ENCODE measurements around the gene PHACTR4. TPM values are rescaled to one million over a fixed set of nuclear protein-coding genes. Genes with fewer than 3 reads are reported as not detected.
"Not testable (repeated sequence)": the region's sequence is repeated elsewhere in the genome, so short reads cannot be mapped to it uniquely, and the experiment has no call there.

Gene PHACTR4
- total and polyA plus RNA-seq, 2 of the 8 experiments (the other 6 are each of a cell fraction or from before 2014, with no cell fraction given) = 23.7 to 57.8 TPM

DNA sequence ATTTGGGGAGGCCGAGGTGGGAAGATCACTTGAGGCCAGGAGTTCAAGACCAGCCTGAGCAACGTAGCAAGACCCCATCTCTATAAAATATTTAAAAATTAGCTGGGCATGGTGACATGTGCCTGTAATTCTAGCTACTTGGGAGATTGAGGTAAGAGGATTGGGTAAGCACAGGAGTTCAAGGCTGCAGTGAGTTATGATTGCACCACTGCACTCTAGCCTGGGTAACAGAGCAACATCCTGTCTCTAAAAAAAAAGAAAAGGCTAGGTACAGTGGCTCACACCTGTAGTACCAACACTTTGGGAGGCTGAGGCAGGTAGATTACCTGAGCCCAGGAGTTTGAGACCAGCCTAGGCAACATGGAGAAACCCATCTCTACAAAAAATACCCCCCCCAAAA is 100.6 kb downstream of the PHACTR4 start (continued):
- no peak for TF ChIP-seq KDM1A (IDR thresholded peaks at IDR 0.05; ENCODE audit: borderline replicate concordance, low read length)
- no peak for TF ChIP-seq POLR2AphosphoS5 (IDR thresholded peaks at IDR 0.05; ENCODE audit: low read depth, low read length)

DNA sequence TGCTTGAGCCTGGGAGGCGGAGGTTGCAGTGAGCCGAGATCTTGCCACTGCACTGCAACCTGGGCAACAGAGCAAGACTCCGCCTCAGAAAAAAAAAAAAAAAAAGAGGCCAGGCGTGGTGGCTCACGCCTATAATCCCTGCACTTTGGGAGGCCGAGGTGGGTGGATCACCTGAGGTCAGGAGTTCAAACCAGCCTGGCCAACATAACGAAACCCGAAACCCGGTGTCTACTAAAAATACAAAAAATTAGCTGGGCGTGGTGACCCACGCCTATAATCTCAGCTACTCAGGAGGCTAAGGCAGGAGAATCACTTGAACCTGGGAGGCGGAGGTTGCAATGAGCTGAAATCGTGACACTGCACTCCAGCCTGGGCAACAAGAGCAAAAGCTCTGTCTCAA is 110.0 kb downstream of the PHACTR4 start:
- not testable (repeated sequence) for H4K5ac ChIP-seq (ENCODE audit: insufficient read length, low read depth, low read length); H3K18ac ChIP-seq (ENCODE audit: extremely low read depth, low read length); H3K79me2 ChIP-seq (ENCODE audit: control insufficient read depth in 1 of 2, insufficient read depth in 2 of 2, low read length in 2 of 2); H3K4me3 ChIP-seq (ENCODE audit: extremely low read depth in 1 of 4, insufficient read depth in 2 of 4, low read depth in 3 of 4, low read length in 4 of 4); H2BK15ac ChIP-seq (ENCODE audit: low read length); H3K27ac ChIP-seq (ENCODE audit: low read depth, low read length); H2BK5ac ChIP-seq (ENCODE audit: low read depth, low read length); H4K91ac ChIP-seq (replicated peaks; ENCODE audit: insufficient read length, low read length); H4K8ac ChIP-seq (ENCODE audit: extremely low read depth, insufficient read depth, low read length); H2BK20ac ChIP-seq (ENCODE audit: low read length); H3K4ac ChIP-seq (replicated peaks; ENCODE audit: insufficient read length, low read depth, low read length); H3K14ac ChIP-seq (ENCODE audit: insufficient read length); H3K23me2 ChIP-seq (ENCODE audit: low read depth, low read length); H3K23ac ChIP-seq (ENCODE audit: insufficient read length); H3K4me2 ChIP-seq (ENCODE audit: insufficient read depth in 1 of 2, low read depth in 2 of 2, low read length in 2 of 2); H2AFZ ChIP-seq (ENCODE audit: low read length); H2BK120ac ChIP-seq (replicated peaks; ENCODE audit: low read depth, low read length); H3K9ac ChIP-seq (replicated peaks in 1 of 4; ENCODE audit: extremely low read depth in 1 of 4, low read depth in 3 of 4, low read length in 3 of 4); H3K56ac ChIP-seq (replicated peaks; ENCODE audit: insufficient read length, low read depth, low read length); H3K9me3 ChIP-seq (ENCODE audit: insufficient read depth in 2 of 2, low read depth in 1 of 2, low read length in 1 of 2); H3K79me1 ChIP-seq (ENCODE audit: low read depth, low read length); DNase-seq (ENCODE audit: low read depth in 1 of 2, low spot score in 2 of 2); H2BK12ac ChIP-seq (ENCODE audit: low read depth, low read length); H2AK5ac ChIP-seq (ENCODE audit: low read depth, low read length); H4K20me1 ChIP-seq (replicated peaks in 1 of 2; ENCODE audit: control insufficient read depth in 1 of 2, insufficient read depth in 2 of 2, low read length in 2 of 2); FAIRE-seq; H3K27me3 ChIP-seq (replicated peaks in 1 of 4; ENCODE audit: control insufficient read depth in 3 of 4, extremely low read depth in 1 of 4, insufficient read depth in 3 of 4, low read length in 3 of 4); H3K4me1 ChIP-seq (replicated peaks in 1 of 4; ENCODE audit: control insufficient read depth in 3 of 4, insufficient read depth in 4 of 4, low read length in 3 of 4)
- peaks cover 10 to 46% (median 35%) of the 10 kb centered on the region in 4 experiments; a peak in 7 of 8 replicates for H3K36me3 ChIP-seq (ENCODE audit: control insufficient read depth in 2 of 4, insufficient read depth in 4 of 4, low read length in 3 of 4)
- CTCF ChIA-PET (ENCODE audit: partially characterized antibody) = interaction anchor here (0.6 kb wide), 3 partner anchors 9 to 48 kb away, joined by 3 read pairs; no protein-coding TSS in a partner anchor
- POLR2A ChIA-PET (ENCODE audit: partially characterized antibody) = interaction anchor here (0.5 to 2.2 kb wide), 4 partner anchors 28 to 147 kb away, joined by 3 to 5 read pairs (median 4); no protein-coding TSS in a partner anchor
- WGBS, 2 experiments (ENCODE audit: extremely low coverage in 1 of 2, insufficient coverage in 1 of 2, insufficient read length in 1 of 2, insufficient replicate concordance in 2 of 2, low coverage in 1 of 2, low lambda C conversion rate in 2 of 2, missing lambda C conversion rate in 1 of 2) = 91% methylated on average over 12 of the region's 13 CpGs; no CpG with 5 or more reads in 1 of the 2 experiments

Data from H1 (cell line).